Panc1 (cell line): ENCODE measurements around the gene PLEKHN1.

Experiments
- CTCF ChIP-seq: fragments of 450-650 bp; IDR thresholded peaks from 2 replicates; pipeline ENCODE4 v1.5.1; 2017; ENCODE audit warnings: mild to moderate bottlenecking
- POLR2AphosphoS5 ChIP-seq: IDR thresholded peaks from 2 replicates; pipeline ENCODE4 v1.6.1; 2012; ENCODE audit warnings: mild to moderate bottlenecking, low read depth, low read length, moderate library complexity
- SIN3A ChIP-seq: IDR thresholded peaks from 2 replicates; pipeline ENCODE4 v1.6.1; 2012; ENCODE audit warnings: low read depth, mild to moderate bottlenecking, low read length, moderate library complexity, borderline replicate concordance; ENCODE audit not compliant: insufficient read depth

GRCh38 chr1:1023700-1024099 lies 57.4 kb downstream of the PLEKHN1 start:
- TF ChIP-seq POLR2AphosphoS5 (no peak), SIN3A (no peak), CTCF (no peak)
